GM21825 (cell line): ENCODE measurements around the gene TPO.
"Not testable (repeated sequence)": the region's sequence is repeated elsewhere in the genome, so short reads cannot be mapped to it uniquely, and the experiment has no call there.

Experiments
- ATAC-seq: cut with Tn5 transposase; IDR thresholded peaks from one replicate; pipeline ENCODE4 v1.9.1; 2021; ENCODE audit warnings: mild to moderate bottlenecking, moderate library complexity; ENCODE audit not compliant: unreplicated experiment

Gene TPO

GRCh38 chr2:1550076-1550475 lies 136.8 kb downstream of the TPO start:
- no peak for ATAC-seq

GRCh38 chr2:1550658-1551316 lies 137.5 kb downstream of the TPO start:
- ATAC-seq = no peak

GRCh38 chr2:1551905-1552304 lies 138.6 kb downstream of the TPO start:
- no peak for ATAC-seq

GRCh38 chr2:1552611-1553010 lies 139.3 kb downstream of the TPO start:
- no peak for ATAC-seq

- no peak for ATAC-seq
These were observed 140.5 kb downstream of the TPO start for GRCh38 chr2:1553671-1554295.

GRCh38 chr2:1556286-1556685 lies 143.0 kb downstream of the TPO start:
- no peak for ATAC-seq

GRCh38 chr2:1556776-1557466 lies 143.7 kb downstream of the TPO start:
- ATAC-seq = no peak

GRCh38 chr2:1557467-1557820 lies 144.2 kb downstream of the TPO start:
- no peak for ATAC-seq

GRCh38 chr2:1559589-1560175 lies 146.4 kb downstream of the TPO start:
- ATAC-seq = no peak

GRCh38 chr2:1561259-1561658 lies 148.0 kb downstream of the TPO start:
- no peak for ATAC-seq

- ATAC-seq = no peak
These were observed 148.7 kb downstream of the TPO start for GRCh38 chr2:1561811-1562421.

GRCh38 chr2:1563084-1563857 lies 150.0 kb downstream of the TPO start:
- ATAC-seq = no peak

- no peak for ATAC-seq
These were observed 151.0 kb downstream of the TPO start for GRCh38 chr2:1563943-1564891.

- ATAC-seq = no peak
These were observed 154.5 kb downstream of the TPO start for GRCh38 chr2:1567556-1568344.

GRCh38 chr2:1568345-1568668 lies 155.0 kb downstream of the TPO start:
- not testable (repeated sequence) for ATAC-seq

GRCh38 chr2:1569879-1570450 lies 156.7 kb downstream of the TPO start:
- no peak for ATAC-seq

- no peak for ATAC-seq
These were observed 158.5 kb downstream of the TPO start for GRCh38 chr2:1571477-1572417.

GRCh38 chr2:1572638-1573037 lies 159.4 kb downstream of the TPO start:
- ATAC-seq = no peak
